H4 (cell line): ENCODE results near the gene STPG1. TPM values are rescaled to one million over a fixed set of nuclear protein-coding genes. Genes with fewer than 3 reads are reported as not detected.

Experiments
- DNase-seq: peaks from one replicate; pipeline ENCODE4 v3.0.0-alpha.2; 2015; ENCODE audit warnings: low spot score
- total RNA-seq: library from RNA; depleted of rRNA; stranded (reverse); fragments of >200 nt; shearing (Covaris generic); gene quantifications from 2 replicates; pipeline ENCODE4 v1.2.3, GENCODE V29; 2014; rRNA removed

Gene STPG1
- total RNA-seq, 1 experiment from 2014 or later: 1.9 TPM

GRCh38 chr1:24318615-24319311 lies 94.8 kb downstream of the STPG1 start:
- DNase-seq: no peak

DNA sequence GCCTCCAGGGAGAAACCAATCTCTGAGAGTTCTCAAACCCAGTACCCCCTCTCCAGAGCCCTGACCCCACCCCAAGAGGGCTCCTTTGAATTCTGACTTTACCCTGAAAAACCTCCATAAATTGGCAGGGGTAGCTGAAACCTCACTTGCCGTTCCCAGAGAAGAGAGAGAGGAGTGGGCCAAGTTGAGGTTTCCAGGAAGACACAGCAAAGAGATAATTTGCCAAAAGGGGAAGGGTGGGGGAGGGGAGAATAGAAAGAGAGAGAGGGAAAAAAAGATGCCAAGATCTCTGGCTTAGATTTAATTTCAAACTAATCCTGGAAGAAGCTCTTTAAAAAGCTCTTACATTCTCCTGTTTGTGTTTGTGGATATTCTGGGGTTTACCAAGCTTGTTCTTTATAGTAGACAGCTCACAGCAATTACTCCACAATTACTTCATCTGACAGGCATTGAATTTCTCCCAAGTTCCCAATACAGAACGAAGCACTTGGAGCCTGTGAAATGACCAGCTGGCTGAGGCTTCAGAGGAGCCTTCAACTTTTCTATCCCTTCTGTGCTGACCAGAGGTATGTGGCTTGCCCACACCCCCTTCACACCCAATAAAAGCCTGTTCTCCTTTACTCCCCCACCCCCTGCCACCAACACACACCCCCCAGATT lies 95.5 kb downstream of the STPG1 start:
- DNase-seq: peak; percentile 37

DNA sequence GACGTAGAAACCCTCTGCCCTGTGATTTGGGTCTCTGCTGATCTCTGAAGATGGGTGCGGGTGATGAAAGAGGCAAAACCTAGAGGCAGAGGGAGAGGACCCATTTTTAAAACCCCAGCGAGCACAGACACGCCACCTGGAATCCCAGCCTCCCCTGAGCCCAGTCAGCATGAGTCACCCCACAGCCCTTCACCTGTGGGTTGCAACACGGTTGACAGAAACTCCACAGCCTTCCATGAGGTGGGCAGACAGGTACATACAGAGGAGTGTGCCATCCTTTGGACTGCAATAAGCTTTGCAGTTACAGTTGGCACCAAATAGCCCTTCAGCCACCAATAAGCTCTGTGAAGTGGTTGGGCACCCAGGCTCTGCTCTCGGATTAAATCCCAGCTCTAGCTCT lies 96.5 kb downstream of the STPG1 start:
- no peak for DNase-seq

DNA sequence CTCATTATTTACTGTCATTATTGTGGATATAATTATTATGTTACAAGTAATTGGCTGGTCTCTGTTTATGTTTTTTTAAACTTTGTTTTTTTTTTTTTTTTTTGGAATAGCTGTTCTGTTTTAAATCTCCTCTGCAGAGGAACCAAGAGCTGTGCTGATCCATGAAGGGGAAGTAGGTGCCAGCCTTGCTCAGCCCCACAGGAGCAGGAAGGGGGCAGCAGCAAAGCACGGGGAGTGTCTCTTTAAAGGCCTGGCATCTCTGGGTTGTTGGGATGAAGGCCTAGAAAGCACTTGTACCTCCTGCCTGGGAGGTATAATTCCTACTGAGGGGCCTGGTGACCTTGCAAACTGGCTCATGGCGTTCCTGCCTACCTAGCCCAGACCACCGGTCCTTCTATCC lies 96.9 kb downstream of the STPG1 start:
- no peak for DNase-seq

GRCh38 chr1:24315391-24315790 lies 98.2 kb downstream of the STPG1 start:
- DNase-seq: no peak

DNA sequence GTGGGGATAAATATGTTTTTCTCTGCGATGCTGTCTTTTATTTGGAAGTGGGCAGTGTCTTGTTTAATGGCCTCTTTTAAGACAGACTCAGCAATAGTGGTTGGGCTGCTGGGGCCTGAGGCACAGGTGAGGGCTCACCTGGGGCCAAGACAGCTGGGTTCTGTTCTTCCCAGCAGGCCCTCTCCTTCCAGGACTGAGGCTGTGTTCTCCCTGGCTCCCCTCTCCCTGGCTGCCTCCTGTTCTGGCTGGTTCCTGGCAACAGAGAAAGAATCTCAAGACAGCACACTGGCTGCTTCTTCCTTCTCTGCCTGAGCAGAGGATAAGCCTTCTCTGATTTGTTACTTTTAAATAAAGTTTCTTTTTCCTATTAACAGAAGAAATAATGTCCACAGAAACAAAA lies 101.8 kb downstream of the STPG1 start:
- no peak for DNase-seq

- no peak for DNase-seq
Observed at GRCh38 chr1:24311234-24311633, 102.3 kb downstream of the STPG1 start.

DNA sequence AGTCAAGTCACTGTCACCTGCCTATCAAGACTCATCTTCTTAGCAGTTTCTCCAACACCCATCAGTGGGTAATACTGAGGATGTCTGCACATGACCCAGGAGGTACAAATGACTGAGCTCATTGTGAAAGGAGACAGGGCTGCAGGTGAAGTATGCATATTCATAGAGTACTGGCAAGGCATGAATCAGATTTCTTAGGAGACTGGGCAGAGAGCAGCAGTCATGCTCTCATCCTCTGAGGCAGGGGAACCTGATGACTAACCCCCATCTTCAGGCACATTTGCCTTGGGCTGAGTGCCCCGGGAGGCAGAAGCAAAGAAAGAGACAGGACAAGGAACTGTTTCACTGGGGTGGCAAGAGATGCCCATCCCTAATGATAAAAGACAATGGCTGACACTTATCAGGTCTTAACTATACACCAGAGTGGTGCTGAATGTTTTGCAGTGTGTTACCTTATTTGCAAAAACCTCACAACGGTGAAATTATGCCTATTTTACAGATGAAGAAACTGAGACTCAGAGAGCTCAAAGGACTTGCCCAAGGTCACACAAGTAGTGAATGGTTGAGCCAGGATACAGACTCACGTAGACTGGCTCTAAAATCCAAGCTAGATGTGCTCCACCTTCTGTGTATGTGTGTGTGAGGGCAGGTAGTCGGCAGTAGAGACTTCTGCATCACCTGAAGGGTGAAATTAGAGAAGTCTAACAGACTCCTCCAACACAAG lies 103.7 kb downstream of the STPG1 start:
- DNase-seq: no peak

DNA sequence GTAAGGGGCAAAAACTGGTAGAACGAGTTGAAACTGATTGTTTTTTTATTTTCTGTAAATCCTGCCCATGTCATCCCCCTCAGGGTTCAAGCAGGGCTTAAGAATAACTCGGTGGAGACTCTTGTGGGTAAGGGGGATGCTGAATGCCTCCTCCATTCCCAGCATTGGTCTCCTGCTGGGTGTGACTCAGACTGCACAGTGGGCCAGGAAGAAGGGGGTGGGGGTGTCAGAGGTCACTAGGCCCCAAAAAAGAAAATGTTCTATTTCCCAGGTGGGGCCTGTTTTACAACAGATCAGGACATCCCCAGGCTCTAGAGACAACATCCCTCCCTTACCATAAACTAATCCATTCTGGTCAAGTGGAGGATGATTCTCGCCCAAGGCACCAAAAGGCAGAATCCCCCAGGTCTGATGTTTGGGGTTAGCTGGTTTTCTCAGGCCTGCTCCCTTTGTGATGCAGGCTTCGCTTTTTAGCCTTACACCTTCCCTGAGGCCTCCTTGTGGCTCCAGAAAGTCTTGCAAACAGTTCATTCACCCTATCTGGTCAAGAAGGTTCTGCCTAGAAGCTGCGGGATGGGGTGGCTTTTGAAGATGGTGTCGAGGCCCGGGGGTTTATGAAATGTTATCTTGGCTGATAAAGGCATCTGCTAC lies 105.1 kb downstream of the STPG1 start:
- DNase-seq: no peak

Other genes starting within 250 kb of the STPG1 start
- 0.21 and 0.90 TPM in 2 replicates for gene IFNLR1, start 226.5 kb downstream of the STPG1 start, total RNA-seq
- not detected in 2 replicates for gene GRHL3, start 94.4 kb downstream of the STPG1 start, total RNA-seq
- gene NIPAL3, start 2.0 kb upstream of the STPG1 start, total RNA-seq: 22.8 and 25.4 TPM in 2 replicates
- gene RCAN3, start 89.1 kb upstream of the STPG1 start, total RNA-seq: 3.7 and 10.8 TPM in 2 replicates
- gene NCMAP, start 142.3 kb upstream of the STPG1 start, total RNA-seq: not detected in 2 replicates
- 21.0 and 34.3 TPM in 2 replicates for gene SRRM1, start 229.5 kb upstream of the STPG1 start, total RNA-seq